Measurements from ENCODE around the gene TMEM126B.
A peak's percentile ranks its signal among the peaks of the same experiment; 100 is the strongest.
"Not testable (repeated sequence)": the region's sequence is repeated elsewhere in the genome, so short reads cannot be mapped to it uniquely, and the experiment has no call there.

The TMEM126B gene

GRCh38 chr11:85627998-85628770 lies at the start of gene TMEM126B:
Gene TMEM126B, plus strand, starts transcription at chr11:85628593. Its CDS starts 15 bp downstream, at chr11:85628608.
- DNase-seq, result peak; percentile 92

- no peak for DNase-seq
These were observed 46.3 kb upstream of the TMEM126B start for GRCh38 chr11:85582111-85582510.

- DNase-seq, result no peak
These were observed 39.0 kb upstream of the TMEM126B start for GRCh38 chr11:85589373-85589772.

GRCh38 chr11:85590848-85591483 lies 37.4 kb upstream of the TMEM126B start:
- DNase-seq, result no peak

- DNase-seq, result peak; percentile 9
These were observed 33.0 kb upstream of the TMEM126B start for GRCh38 chr11:85595285-85595884.

GRCh38 chr11:85596886-85597285 lies 31.5 kb upstream of the TMEM126B start:
- DNase-seq, result no peak

- DNase-seq, result no peak
These were observed 29.3 kb upstream of the TMEM126B start for GRCh38 chr11:85599083-85599482.

GRCh38 chr11:85602526-85603213 lies 25.7 kb upstream of the TMEM126B start:
- no peak for DNase-seq

GRCh38 chr11:85603220-85603619 lies 25.2 kb upstream of the TMEM126B start:
- no peak for DNase-seq

- DNase-seq, result not testable (repeated sequence)
These were observed 22.2 kb upstream of the TMEM126B start for GRCh38 chr11:85606237-85606636.

- DNase-seq, result not testable (repeated sequence)
These were observed 19.8 kb upstream of the TMEM126B start for GRCh38 chr11:85608621-85609020.

- not testable (repeated sequence) for DNase-seq
These were observed 19.1 kb upstream of the TMEM126B start for GRCh38 chr11:85609286-85609685.

GRCh38 chr11:85611643-85612042 lies 16.8 kb upstream of the TMEM126B start:
- not testable (repeated sequence) for DNase-seq

- DNase-seq, result no peak
These were observed 8.9 kb upstream of the TMEM126B start for GRCh38 chr11:85619499-85619898.

- no peak for DNase-seq
These were observed 8.1 kb upstream of the TMEM126B start for GRCh38 chr11:85620256-85620655.

- DNase-seq, result peak; percentile 38
These were observed 1.9 kb upstream of the TMEM126B start for GRCh38 chr11:85626496-85626895.

- no peak for DNase-seq
These were observed 928 bp upstream of the TMEM126B start, which contains the start of gene DLG2 for GRCh38 chr11:85627332-85627997. Gene DLG2, minus strand, starts transcription at chr11:85627344.

- DNase-seq, result peak; percentile 53
These were observed 463 bp downstream of the TMEM126B start for GRCh38 chr11:85628771-85629341.

GRCh38 chr11:85634747-85635146 lies 6.4 kb downstream of the TMEM126B start:
- no peak for DNase-seq

GRCh38 chr11:85643191-85643614 lies 14.8 kb downstream of the TMEM126B start:
- no peak for DNase-seq

GRCh38 chr11:85647078-85647477 lies 18.7 kb downstream of the TMEM126B start:
- no peak for DNase-seq

GRCh38 chr11:85647604-85648299 lies 19.4 kb downstream of the TMEM126B start, which contains the start of gene TMEM126A:
Gene TMEM126A, plus strand, starts transcription at chr11:85647967. Its CDS starts 2,289 bp downstream, at chr11:85650256.
- peak; percentile 72 for DNase-seq
